Esophagus squamous epithelium (tissue), 5 donors: ENCODE data around the gene PUS1. TPM values are rescaled to one million over a fixed set of nuclear protein-coding genes. Genes with fewer than 3 reads are reported as not detected.
"Not testable (repeated sequence)": the region's sequence is repeated elsewhere in the genome, so short reads cannot be mapped to it uniquely, and the experiment has no call there.

Source experiments
- DNase-seq: peaks from one replicate; lab custom pipeline; 2025; lab: John Stamatoyannopoulos, UW
- H3K27ac ChIP-seq, 4 donors: fragments of 200-600 bp; sonication (generic); one replicate each; pipeline ENCODE4 v1.5.1; 2016 to 2019; ENCODE audit warnings: mild to moderate bottlenecking in 1 of 4
- H3K27me3 ChIP-seq, 4 donors: fragments of 200-600 bp; sonication (generic); 1 replicate in 3 of 4; 2 replicates in 1 of 4; pipeline versions ENCODE4 v1.5.1 to v1.6.0; 2017 to 2021; ENCODE audit warnings: antibody characterized with exemption in 1 of 4
- H3K36me3 ChIP-seq, 3 donors: fragments of 200-600 bp; sonication (generic); one replicate each; pipeline ENCODE4 v1.5.1; 2016 to 2019
- H3K4me1 ChIP-seq, 3 donors: fragments of 200-600 bp; sonication (generic); one replicate each; pipeline ENCODE4 v1.5.1; 2017 to 2019
- H3K4me3 ChIP-seq, 4 donors: fragments of 200-600 bp; sonication (generic); 1 replicate in 3 of 4; 2 replicates in 1 of 4; pipeline ENCODE4 v1.5.1; 2016 to 2019; ENCODE audit warnings: mild to moderate bottlenecking in 2 of 4, moderate library complexity in 1 of 4
- H3K9me3 ChIP-seq, 3 donors: fragments of 200-600 bp; sonication (generic); one replicate each; pipeline ENCODE4 v1.5.1; 2016 to 2019
- CTCF ChIP-seq, 6 experiments: fragments of 450-650 bp in 4 of 6; fragments of 200-600 bp in 2 of 6; sonication (generic) in 2 of 6; IDR thresholded peaks; one replicate each; pipeline ENCODE4 v1.5.1; 2016 to 2019; ENCODE audit warnings: antibody characterized with exemption in 6 of 6, mild to moderate bottlenecking in 4 of 6, moderate library complexity in 4 of 6
- POLR2A ChIP-seq, 4 donors: fragments of 450-650 bp; IDR thresholded peaks; one replicate each; pipeline ENCODE4 v1.6.1; 2017; ENCODE audit warnings: antibody characterized with exemption in 4 of 4, mild to moderate bottlenecking in 4 of 4, moderate library complexity in 3 of 4
- WGBS, 2 donors: methylation state at CpG; one replicate each; pipeline ENCODE4 v1.1.5; 2018; 5-methylcytosine and 5-hydroxymethylcytosine counted together
- intact Hi-C: fragments of 100-400 bp; cut with DNase I; formaldehyde crosslinking; loops from one replicate; pipeline ENCODE4 v1.15.0; 2022
- total RNA-seq, 4 donors: library from RNA; depleted of rRNA; stranded (reverse); fragments of >200 nt; gene quantifications; one replicate each; pipeline ENCODE4 v1.1.0, GENCODE V29; 2016
- donor health status: DM: yes; HTN: yes; CAD: no.

The PUS1 gene
- total RNA-seq, 4 donors from 2014 or later = 8.1 to 24.2 (median 19.8) TPM

- Histone ChIP-seq H3K4me1 (peaks cover 3 to 42% (median 19%) of the 10 kb centered on the region in 3 donors), H3K27me3 (no peaks in the 10 kb centered on the region), H3K27ac (peak overlapping the region; percentile 71 to 89 (median 86)), H3K36me3 (no peaks in the 10 kb centered on the region), H3K9me3 (no peaks in the 10 kb centered on the region), H3K4me3 (peak overlapping the region; percentile 77 to 100 (median 92))
- WGBS, 2 donors = 1 to 4% methylated on average over 11 to 20 of the region's 79 CpGs
- no peak for DNase-seq
- intact Hi-C loops = no loop called here
- TF ChIP-seq CTCF (IDR thresholded peaks at IDR 0.05) (no peak), POLR2A (IDR thresholded peaks at IDR 0.05) (no peak)
These were observed 21.3 kb downstream of the PUS1 start for GRCh38 chr12:131950182-131950913.

GRCh38 chr12:131953810-131954209 lies 24.7 kb downstream of the PUS1 start:
- DNase-seq, intact Hi-C loops, H3K9me3 ChIP-seq, H3K36me3 ChIP-seq, H3K4me3 ChIP-seq, H3K27ac ChIP-seq, H3K27me3 ChIP-seq: not testable (repeated sequence)
- H3K4me1 ChIP-seq = peaks cover 3 to 72% (median 31%) of the 10 kb centered on the region in 3 donors
- WGBS, 2 donors = 95 to 97% methylated on average over 9 of the region's 9 CpGs

GRCh38 chr12:131954460-131954859 lies 25.4 kb downstream of the PUS1 start:
- H3K4me3 ChIP-seq, H3K9me3 ChIP-seq, H3K27ac ChIP-seq, intact Hi-C loops, DNase-seq, H3K36me3 ChIP-seq, H3K27me3 ChIP-seq: not testable (repeated sequence)
- peaks cover 3 to 72% (median 28%) of the 10 kb centered on the region in 3 donors for H3K4me1 ChIP-seq
- WGBS, 2 donors = 89 to 95% methylated on average over 12 to 13 of the region's 13 CpGs

GRCh38 chr12:131959116-131959515 lies 30.0 kb downstream of the PUS1 start:
- 64 to 79% methylated on average over 3 to 4 of the region's 4 CpGs for whole genome bisulfite sequencing, 2 donors
- Histone ChIP-seq H3K4me3 (no peak overlapping the region), H3K4me1 (peaks cover 0 to 47% (median 12%) of the 10 kb centered on the region in 3 donors), H3K27ac (no peak overlapping the region), H3K9me3 (no peaks in the 10 kb centered on the region), H3K36me3 (peaks cover 0 to 43% (median 0%) of the 10 kb centered on the region in 3 donors), H3K27me3 (no peaks in the 10 kb centered on the region)
- DNase-seq = no peak
- intact Hi-C loops = no loop called here
- TF ChIP-seq POLR2A (IDR thresholded peaks at IDR 0.05) (no peak), CTCF (IDR thresholded peaks at IDR 0.05) (no peak)

- no peak overlapping the region for H3K27ac ChIP-seq
These were observed 30.8 kb downstream of the PUS1 start for GRCh38 chr12:131959641-131960589.

GRCh38 chr12:131960590-131961325 lies 31.7 kb downstream of the PUS1 start:
- peaks cover 0 to 41% (median 10%) of the 10 kb centered on the region in 3 donors for H3K4me1 ChIP-seq
- 73 to 95% methylated on average over 2 to 6 of the region's 30 CpGs for WGBS, 2 donors

More at GRCh38 chr12:131959641-131960589, 30.8 kb downstream of the PUS1 start:
- Histone ChIP-seq H3K9me3 (no peaks in the 10 kb centered on the region), H3K36me3 (peaks cover 0 to 45% (median 0%) of the 10 kb centered on the region in 3 donors), H3K27me3 (no peaks in the 10 kb centered on the region), H3K4me1 (peaks cover 0 to 47% (median 12%) of the 10 kb centered on the region in 3 donors), H3K4me3 (no peak overlapping the region)
- DNase-seq = no peak
- intact Hi-C loops = no loop called here
- TF ChIP-seq CTCF (IDR thresholded peaks at IDR 0.05) = no peak
- TF ChIP-seq POLR2A (IDR thresholded peaks at IDR 0.05) = no peak
- WGBS, 2 donors = 77 to 78% methylated on average over 7 to 8 of the region's 16 CpGs

GRCh38 chr12:131961328-131961727 lies 32.3 kb downstream of the PUS1 start:
- H3K4me3 ChIP-seq, H3K27me3 ChIP-seq, DNase-seq, intact Hi-C loops, H3K9me3 ChIP-seq, H3K27ac ChIP-seq: not testable (repeated sequence)
- H3K36me3 ChIP-seq = peaks cover 0 to 45% (median 0%) of the 10 kb centered on the region in 3 donors
- no CpG with 5 or more reads among the region's 20 CpGs for WGBS, 2 donors
- H3K4me1 ChIP-seq = peaks cover 0 to 41% (median 6%) of the 10 kb centered on the region in 3 donors

More at GRCh38 chr12:131960590-131961325, 31.7 kb downstream of the PUS1 start:
- H3K4me3 ChIP-seq, H3K27me3 ChIP-seq, intact Hi-C loops, DNase-seq, H3K27ac ChIP-seq, H3K9me3 ChIP-seq: not testable (repeated sequence)
- H3K36me3 ChIP-seq = peaks cover 0 to 45% (median 0%) of the 10 kb centered on the region in 3 donors
